GM12878 (cell line): ENCODE data around the gene ERO1A. TPM values are rescaled to one million over a fixed set of nuclear protein-coding genes. Genes with fewer than 3 reads are reported as not detected.

ENCODE experiments used
- ATAC-seq: fragments of 200-7000 bp; cut with Tn5 transposase; 3 replicates; pipeline ENCODE4 v1.9.1; 2020; ENCODE audit warnings: mild to moderate bottlenecking, moderate library complexity
- BruUV-seq: library from RNA; stranded (reverse); fragments of 400-500 nt; replicated peaks from 2 replicates; lab custom pipeline; 2021; lab: Mats Ljungman, UMichigan
- CTCF ChIA-PET: fragments of 300-600 bp; sonication (Branson Sonifier 250); formaldehyde crosslinking; extraction: SDS; loops from one replicate; lab custom pipeline; 2021; ENCODE audit warnings: inconsistent platforms; lab: Yijun Ruan, JAX
- POLR2A ChIA-PET: fragments of 350-600 bp; formaldehyde crosslinking; extraction: SDS; loops from one replicate; lab custom pipeline; 2021; ENCODE audit warnings: inconsistent platforms; lab: Charles Lee
- RAD21 ChIA-PET: fragments of 300-600 bp; sonication (Branson Sonifier 250); formaldehyde crosslinking; loops from one replicate; lab custom pipeline; 2023; ENCODE audit warnings: antibody characterized with exemption; ENCODE audit not compliant: unreplicated experiment; lab: Charles Lee
- SMC1A ChIA-PET: fragments of 300-600 bp; sonication (Branson Sonifier 250); formaldehyde crosslinking; loops from one replicate; lab custom pipeline; 2023; ENCODE audit not compliant: unreplicated experiment, uncharacterized antibody; lab: Charles Lee
- DNase-seq: peaks from one replicate; pipeline ENCODE4 v3.0.0-alpha.2; 2011; ENCODE audit warnings: low read depth, low spot score
- FAIRE-seq: peaks from 3 replicates; lab custom pipeline; 2011; peaks lifted over from hg19 to GRCh38; lab: Jason Lieb, UNC
- H2AFZ ChIP-seq: 2 replicates; pipeline ENCODE4 v1.6.0; 2011; ENCODE audit warnings: low read depth, low read length, control low read depth; ENCODE audit not compliant: control insufficient read depth
- H3K27ac ChIP-seq: 2 replicates; pipeline ENCODE4 v1.5.1; 2011; ENCODE audit warnings: control low read depth; ENCODE audit not compliant: control insufficient read depth, insufficient read depth
- H3K27me3 ChIP-seq, 2 experiments: replicated peaks in 1 of 2; 2 replicates each; pipeline versions ENCODE4 v1.6.0 to v1.6.1; 2011; ENCODE audit warnings: low read length in 1 of 2; ENCODE audit not compliant: control insufficient read depth in 2 of 2, insufficient read depth in 2 of 2
- H3K36me3 ChIP-seq, 2 experiments: 2 replicates each; pipeline ENCODE4 v1.5.1; 2011; ENCODE audit warnings: low read length in 1 of 2; ENCODE audit not compliant: control insufficient read depth in 2 of 2, insufficient read depth in 2 of 2
- H3K4me1 ChIP-seq: 2 replicates; pipeline ENCODE4 v1.6.1; 2011; ENCODE audit warnings: mild to moderate bottlenecking, low read length, moderate library complexity, mixed read lengths; ENCODE audit not compliant: control insufficient read depth, insufficient read depth
- H3K4me2 ChIP-seq: 2 replicates; pipeline ENCODE4 v1.6.0; 2011; ENCODE audit warnings: control low read depth; ENCODE audit not compliant: control insufficient read depth, insufficient read depth
- H3K4me3 ChIP-seq: fragments of 200-600 bp; sonication (generic); 2 replicates; pipeline ENCODE4 v1.5.1; 2016
- H3K79me2 ChIP-seq: 2 replicates; pipeline ENCODE4 v1.6.0; 2011; ENCODE audit warnings: low read length; ENCODE audit not compliant: control insufficient read depth, insufficient read depth
- H3K9ac ChIP-seq: 2 replicates; pipeline ENCODE4 v1.8.0; 2011; ENCODE audit warnings: low read length, control low read depth, mixed read lengths; ENCODE audit not compliant: control insufficient read depth, insufficient read depth
- H3K9me3 ChIP-seq: replicated peaks from 3 replicates; pipeline ENCODE4 v1.5.1; 2011; ENCODE audit warnings: mild to moderate bottlenecking, low read length; ENCODE audit not compliant: control insufficient read depth, insufficient read depth
- H4K20me1 ChIP-seq: 2 replicates; pipeline ENCODE4 v1.6.0; 2011; ENCODE audit not compliant: control insufficient read depth, insufficient read depth
- ATF7 ChIP-seq: fragments of 450-650 bp; IDR thresholded peaks from 2 replicates; pipeline ENCODE4 v1.6.1; 2016; ENCODE audit warnings: low read depth, mild to moderate bottlenecking
- CTCF ChIP-seq, 3 experiments: IDR thresholded peaks in 2 of 3; conservative IDR thresholded peaks in 1 of 3; 2 replicates each; pipeline ENCODE4 v1.5.1; 2011; ENCODE audit warnings: low read depth in 3 of 3, low read length in 3 of 3, mild to moderate bottlenecking in 3 of 3, control low read depth in 2 of 3, moderate library complexity in 2 of 3, inconsistent platforms in 1 of 3, mixed read lengths in 1 of 3; ENCODE audit not compliant: control insufficient read depth in 2 of 3, insufficient read depth in 1 of 3; ENCODE audit errors: extremely low read depth in 1 of 3
- NFXL1 ChIP-seq: fragments of 450-650 bp; IDR thresholded peaks from 2 replicates; pipeline ENCODE4 v1.6.1; 2017; ENCODE audit warnings: antibody characterized with exemption, mild to moderate bottlenecking, borderline replicate concordance
- RFX5 ChIP-seq: IDR thresholded peaks from 2 replicates; pipeline ENCODE4 v1.6.1; 2011; ENCODE audit warnings: low read depth, low read length, improper control_type of control experiment
- SMAD1 ChIP-seq: fragments of 450-650 bp; IDR thresholded peaks from 2 replicates; pipeline ENCODE4 v1.6.1; 2018; ENCODE audit warnings: mild to moderate bottlenecking, low read depth; ENCODE audit not compliant: partially characterized antibody
- WGBS: methylation state at CpG from one replicate; pipeline ENCODE4 v1.1.6; 2016; ENCODE audit warnings: low lambda C conversion rate; ENCODE audit not compliant: insufficient replicate concordance, insufficient coverage; ENCODE audit errors: missing lambda C conversion rate; 5-methylcytosine and 5-hydroxymethylcytosine counted together
- in situ Hi-C: fragments of 300-500 bp; cut with MboI; formaldehyde crosslinking; loops from 9 replicates; pipeline ENCODE4 v1.14.3; 2018; ENCODE audit warnings: mixed read lengths
- intact Hi-C: fragments of 100-400 bp; cut with micrococcal nuclease; formaldehyde crosslinking; loops from one replicate; pipeline ENCODE4 v1.14.2; 2022; ENCODE audit not compliant: unreplicated experiment
- polyA plus RNA-seq, 11 experiments: library from polyadenylated mRNA; depleted of rRNA in 4 of 11; unstranded in 6 of 11; stranded (reverse) in 5 of 11; fragments of >200 nt; fragmentation: Nextera tagmentation in 4 of 11; fragmentation: Illumina TruSeq in 1 of 11; extraction: Ambion mirVana in 4 of 11; extraction: Trizol in 1 of 11; gene quantifications; 1 replicate in 1 of 11; 2 replicates in 10 of 11; pipeline versions ENCODE4 v1.2.1 to v1.2.3, GENCODE V29; 2011 to 2016; ENCODE audit warnings: inconsistent platforms in 2 of 11, missing spikeins in 2 of 11, low read depth in 1 of 11
- total RNA-seq, 4 experiments: library from RNA; depleted of rRNA in 3 of 4; stranded (reverse); fragments of >200 nt in 3 of 4; fragmentation: Illumina TruSeq in 1 of 4; extraction: Trizol in 1 of 4; gene quantifications; 2 replicates each; pipeline versions ENCODE4 v1.2.1 to v1.2.3, GENCODE V29; 2013 to 2021

ERO1A gene
- total and polyA plus RNA-seq, 10 of the 15 experiments (the other 5 are each of a cell fraction or from before 2014, with no cell fraction given): 17.5 to 93.1 (median 48.5) TPM

- ChIA-PET CTCF (interaction anchor here (0.9 kb wide), 1 partner anchor 204 kb away, joined by 3 read pairs; no protein-coding TSS in a partner anchor), SMC1A (interaction anchor here (2.1 kb wide), 1 partner anchor 8 kb away, joined by 7 read pairs; the partner anchor contains the start of gene STYX)
Observed at GRCh38 chr14:52738409-52738808, 43.1 kb upstream of the ERO1A start.

DNA sequence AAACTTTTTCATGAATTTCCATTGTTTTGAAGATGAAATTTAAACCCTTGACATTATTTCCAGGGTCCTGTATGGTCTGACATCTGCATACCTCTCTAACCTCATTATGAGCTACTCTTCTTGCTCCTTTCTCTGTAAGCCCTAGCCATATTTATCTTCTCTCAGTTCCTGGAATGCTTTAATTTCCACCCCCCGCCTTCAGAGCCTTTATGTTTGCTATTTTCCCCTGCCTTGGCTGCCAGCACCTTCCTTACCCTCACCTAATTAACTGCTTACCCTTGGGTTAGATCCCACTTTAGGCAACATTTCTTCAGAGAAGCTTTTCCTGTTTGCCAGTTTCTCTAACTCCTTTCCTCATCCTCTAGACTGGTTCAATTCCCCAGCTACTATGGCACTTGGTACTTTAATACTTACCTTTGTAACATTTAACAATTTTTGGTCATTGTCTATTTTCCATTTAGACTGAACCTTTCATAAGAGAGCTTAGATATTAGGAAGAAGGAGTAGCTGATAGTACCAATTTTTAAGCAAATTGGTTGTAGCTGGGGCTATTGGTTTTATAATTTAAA is 40.6 kb upstream of the ERO1A start:
- H3K79me2 ChIP-seq: peaks cover 17% of the 10 kb centered on the region
- H4K20me1 ChIP-seq: no peaks in the 10 kb centered on the region
- ATAC-seq (peak; percentile 31; the same call in 2 of the 3 replicates), FAIRE-seq (no peak), DNase-seq (no peak)
- no peak overlapping the region for H3K9ac ChIP-seq
- ChIA-PET POLR2A (no interaction called here), RAD21 (interaction anchor here (0.8 to 1.8 kb wide), 2 partner anchors 19 to 25 kb away, joined by 3 to 6 read pairs; no protein-coding TSS in a partner anchor), CTCF (interaction anchor here (0.8 to 2.3 kb wide), 4 partner anchors 12 to 177 kb away, joined by 3 to 8 read pairs (median 4); no protein-coding TSS in a partner anchor), SMC1A (interaction anchor here (0.6 to 2.2 kb wide), 10 partner anchors 8 to 1251 kb away, joined by 3 to 8 read pairs (median 4); no protein-coding TSS in a partner anchor)
- H3K27ac ChIP-seq: no peak overlapping the region; the same call in 1 of the 2 replicates
- 88% methylated on average over 1 of the region's 1 CpG for WGBS
- no peak overlapping the region for H3K4me3 ChIP-seq
- no peaks in the 10 kb centered on the region for H3K4me1 ChIP-seq
- in situ Hi-C loops (no loop called here), intact Hi-C loops (no loop called here)
- H3K27me3 ChIP-seq: no peaks in the 10 kb centered on the region
- no peak overlapping the region for H3K4me2 ChIP-seq
- no TSS peak for BruUV-seq
- H3K9me3 ChIP-seq: no peaks in the 10 kb centered on the region; the same call in 2 of the 3 replicates
- no peak for TF ChIP-seq CTCF (IDR thresholded peaks at IDR 0.05 in 2 of 3, conservative IDR thresholded peaks at IDR 0.05 in 1 of 3; ENCODE audit: control insufficient read depth in 2 of 3, extremely low read depth in 1 of 3, insufficient read depth in 1 of 3, low read depth in 3 of 3, low read length in 3 of 3)
- TF ChIP-seq ATF7: no peak
- TF ChIP-seq, all 136 proteins: peak for 0
- no peak overlapping the region for H2AFZ ChIP-seq
- H3K36me3 ChIP-seq: no peaks in the 10 kb centered on the region; a peak in 1 of 4 replicates

More at GRCh38 chr14:52738409-52738808, 43.1 kb upstream of the ERO1A start:
- Histone ChIP-seq H4K20me1 (no peaks in the 10 kb centered on the region), H3K36me3 (no peaks in the 10 kb centered on the region; a peak in 1 of 4 replicates), H3K9me3 (no peaks in the 10 kb centered on the region), H3K4me2 (no peak overlapping the region), H3K27ac (no peak overlapping the region), H3K4me1 (peaks cover 9% of the 10 kb centered on the region)
- RAD21 ChIA-PET: no interaction called here
- in situ Hi-C loops: no loop called here
- DNase-seq: no peak
- no peak for TF ChIP-seq RFX5
- peak; percentile 26 for TF ChIP-seq SMAD1
- no peak for TF ChIP-seq NFXL1
- TF ChIP-seq, all 136 proteins: peak for 1
- ATAC-seq: no peak
- BruUV-seq: no TSS peak
- peaks cover 17% of the 10 kb centered on the region for H3K79me2 ChIP-seq
- no peak for FAIRE-seq
- no peak overlapping the region for H3K4me3 ChIP-seq
- H3K9ac ChIP-seq: no peak overlapping the region
- H3K27me3 ChIP-seq: no peaks in the 10 kb centered on the region
- H2AFZ ChIP-seq: no peak overlapping the region
- POLR2A ChIA-PET: no interaction called here
- intact Hi-C loops: no loop called here
